C4-2B (cell line): ENCODE results near the gene ADSS1.

Experiments used
- CTCF ChIP-seq: fragments of 450-650 bp; conservative IDR thresholded peaks from 2 replicates; pipeline ENCODE4 v1.5.1; 2017; ENCODE audit warnings: mild to moderate bottlenecking
- ZFX ChIP-seq: fragments of 450-650 bp; IDR thresholded peaks from 2 replicates; pipeline ENCODE4 v1.6.1; 2017

GRCh38 chr14:104717646-104718045, 6.4 kb upstream of the ADSS1 start:
- TF ChIP-seq CTCF (no peak), ZFX (no peak)
